ENCODE results near the gene ZSWIM4.

ZSWIM4 gene

GRCh38 chr19:13807421-13808021 is 12.3 kb downstream of the ZSWIM4 start:
- Histone ChIP-seq H3K9ac (ENCODE audit: low read depth in 1 of 2, low read length in 2 of 2) (no peak overlapping the region), H3K9me3 (ENCODE audit: control insufficient read depth in 1 of 2, low read length in 2 of 2) (no peaks in the 10 kb centered on the region), H3K4me1 (ENCODE audit: control insufficient read depth in 1 of 2, insufficient read depth in 2 of 2, low read length in 2 of 2) (no peaks in the 10 kb centered on the region), H3K27me3 (ENCODE audit: control insufficient read depth in 1 of 2, insufficient read depth in 2 of 2, low read length in 2 of 2) (no peaks in the 10 kb centered on the region), H3K36me3 (ENCODE audit: control insufficient read depth in 1 of 2, insufficient read depth in 2 of 2, low read length in 2 of 2) (peaks cover 0 to 9% of the 10 kb centered on the region in 2 donors), H3K4me3 (ENCODE audit: low read depth in 1 of 2, low read length in 2 of 2) (no peak overlapping the region), H3K27ac (ENCODE audit: low read depth, low read length) (no peak overlapping the region)

- no peaks in the 10 kb centered on the region for H3K4me1 ChIP-seq (ENCODE audit: control insufficient read depth in 1 of 2, insufficient read depth in 2 of 2, low read length in 2 of 2)
- H3K27me3 ChIP-seq (ENCODE audit: control insufficient read depth in 1 of 2, insufficient read depth in 2 of 2, low read length in 2 of 2), result no peaks in the 10 kb centered on the region
- no peak overlapping the region for H3K27ac ChIP-seq (ENCODE audit: low read depth, low read length)
- no peaks in the 10 kb centered on the region for H3K9me3 ChIP-seq (ENCODE audit: control insufficient read depth in 1 of 2, low read length in 2 of 2)
- no peak overlapping the region for H3K9ac ChIP-seq (ENCODE audit: low read depth in 1 of 2, low read length in 2 of 2)
- no peak overlapping the region for H3K4me3 ChIP-seq (ENCODE audit: low read depth in 1 of 2, low read length in 2 of 2)
- peaks cover 3 to 15% of the 10 kb centered on the region in 2 donors for H3K36me3 ChIP-seq (ENCODE audit: control insufficient read depth in 1 of 2, insufficient read depth in 2 of 2, low read length in 2 of 2)
Observed at GRCh38 chr19:13808856-13809255, 13.6 kb downstream of the ZSWIM4 start.

DNA sequence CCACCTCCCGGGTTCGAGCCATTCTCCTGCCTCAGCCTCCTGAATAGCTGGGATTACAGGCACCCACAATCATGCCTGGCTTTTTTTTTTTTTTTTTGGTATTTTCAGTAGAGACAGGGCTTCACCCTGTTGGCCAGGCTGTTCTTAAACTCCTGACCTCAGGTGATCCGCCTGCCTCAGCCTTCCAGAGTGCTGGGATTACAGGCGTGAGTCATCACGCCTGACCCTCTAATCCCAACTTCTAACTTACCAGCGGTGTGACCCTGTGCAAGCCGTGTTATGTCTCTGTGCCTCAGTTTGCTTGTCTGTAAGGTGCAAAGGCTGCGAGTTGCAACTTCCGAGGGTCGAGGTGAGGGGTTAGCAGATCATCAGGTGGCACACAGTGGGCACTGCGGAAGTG is 17.3 kb downstream of the ZSWIM4 start:
- peaks cover 0 to 2% of the 10 kb centered on the region in 2 donors for H3K4me1 ChIP-seq (ENCODE audit: control insufficient read depth in 1 of 2, insufficient read depth in 2 of 2, low read length in 2 of 2)
- no peak overlapping the region for H3K27ac ChIP-seq (ENCODE audit: low read depth, low read length)
- no peak overlapping the region for H3K4me3 ChIP-seq (ENCODE audit: low read depth in 1 of 2, low read length in 2 of 2)
- H3K9me3 ChIP-seq (ENCODE audit: control insufficient read depth in 1 of 2, low read length in 2 of 2), result no peaks in the 10 kb centered on the region
- no peaks in the 10 kb centered on the region for H3K27me3 ChIP-seq (ENCODE audit: control insufficient read depth in 1 of 2, insufficient read depth in 2 of 2, low read length in 2 of 2)
- no peak overlapping the region for H3K9ac ChIP-seq (ENCODE audit: low read depth in 1 of 2, low read length in 2 of 2)
- peaks cover 3 to 6% of the 10 kb centered on the region in 2 donors for H3K36me3 ChIP-seq (ENCODE audit: control insufficient read depth in 1 of 2, insufficient read depth in 2 of 2, low read length in 2 of 2)

GRCh38 chr19:13813147-13813546 is 17.9 kb downstream of the ZSWIM4 start:
- Histone ChIP-seq H3K4me1 (ENCODE audit: control insufficient read depth in 1 of 2, insufficient read depth in 2 of 2, low read length in 2 of 2) (peaks cover 0 to 4% of the 10 kb centered on the region in 2 donors), H3K4me3 (ENCODE audit: low read depth in 1 of 2, low read length in 2 of 2) (no peak overlapping the region), H3K27ac (ENCODE audit: low read depth, low read length) (no peak overlapping the region), H3K36me3 (ENCODE audit: control insufficient read depth in 1 of 2, insufficient read depth in 2 of 2, low read length in 2 of 2) (peaks cover 3 to 6% of the 10 kb centered on the region in 2 donors), H3K9ac (ENCODE audit: low read depth in 1 of 2, low read length in 2 of 2) (no peak overlapping the region), H3K9me3 (ENCODE audit: control insufficient read depth in 1 of 2, low read length in 2 of 2) (no peaks in the 10 kb centered on the region), H3K27me3 (ENCODE audit: control insufficient read depth in 1 of 2, insufficient read depth in 2 of 2, low read length in 2 of 2) (no peaks in the 10 kb centered on the region)

DNA sequence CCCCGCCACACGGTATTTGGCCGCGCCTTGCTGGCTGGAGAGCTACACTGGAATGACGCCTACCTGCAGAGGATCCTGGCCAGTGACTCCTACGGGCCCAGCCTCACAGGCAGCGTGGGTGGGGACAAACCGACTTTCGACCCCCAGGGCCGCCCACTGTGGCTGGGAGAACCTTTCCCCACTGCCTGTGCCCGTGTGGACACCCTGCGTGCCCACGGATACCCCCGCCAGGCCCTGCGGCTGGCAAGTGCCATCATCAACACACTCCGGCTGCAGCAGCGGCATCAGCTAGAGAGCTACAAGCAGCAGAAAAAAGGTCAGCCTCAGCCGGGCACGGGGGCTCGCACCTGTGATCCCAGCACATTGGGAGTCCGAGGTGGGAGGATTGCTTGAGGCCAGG is 19.3 kb downstream of the ZSWIM4 start:
- peaks cover 0 to 4% of the 10 kb centered on the region in 2 donors for H3K4me1 ChIP-seq (ENCODE audit: control insufficient read depth in 1 of 2, insufficient read depth in 2 of 2, low read length in 2 of 2)
- no peak overlapping the region for H3K4me3 ChIP-seq (ENCODE audit: low read depth in 1 of 2, low read length in 2 of 2)
- no peaks in the 10 kb centered on the region for H3K9me3 ChIP-seq (ENCODE audit: control insufficient read depth in 1 of 2, low read length in 2 of 2)
- H3K27me3 ChIP-seq (ENCODE audit: control insufficient read depth in 1 of 2, insufficient read depth in 2 of 2, low read length in 2 of 2), result no peaks in the 10 kb centered on the region
- peaks cover 3 to 6% of the 10 kb centered on the region in 2 donors for H3K36me3 ChIP-seq (ENCODE audit: control insufficient read depth in 1 of 2, insufficient read depth in 2 of 2, low read length in 2 of 2)
- no peak overlapping the region for H3K9ac ChIP-seq (ENCODE audit: low read depth in 1 of 2, low read length in 2 of 2)
- H3K27ac ChIP-seq (ENCODE audit: low read depth, low read length), result no peak overlapping the region

DNA sequence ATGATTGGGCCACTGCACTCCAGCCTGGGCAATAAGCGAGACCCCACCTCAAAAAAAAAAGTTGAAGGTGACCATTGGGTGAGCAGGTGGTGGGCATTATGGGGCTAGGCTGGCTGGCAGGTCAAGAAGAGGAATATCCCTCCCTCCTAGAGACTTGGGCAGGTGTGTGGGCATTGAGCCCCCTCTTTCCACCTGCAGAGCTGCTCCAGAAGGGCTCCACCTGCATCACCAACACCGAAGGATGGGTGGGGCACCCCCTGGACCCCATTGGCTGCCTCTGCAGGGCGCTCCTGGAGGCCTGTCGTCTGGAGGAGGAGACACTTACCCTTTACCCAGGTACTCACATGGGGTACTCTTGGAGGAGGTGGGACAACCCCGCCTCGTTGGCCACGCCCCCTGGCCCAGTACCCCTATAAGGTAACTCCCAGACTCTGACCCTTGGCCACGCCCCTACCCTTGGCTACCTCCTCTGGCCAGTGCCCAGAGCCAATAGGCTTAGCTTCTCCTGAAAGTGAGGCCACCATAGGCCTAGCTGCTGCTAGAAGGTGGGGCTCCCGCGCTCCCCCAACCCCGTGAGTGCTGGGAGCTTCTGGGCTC is 21.9 kb downstream of the ZSWIM4 start:
- Histone ChIP-seq H3K36me3 (ENCODE audit: control insufficient read depth in 1 of 2, insufficient read depth in 2 of 2, low read length in 2 of 2) (peaks cover 3 to 6% of the 10 kb centered on the region in 2 donors), H3K4me3 (ENCODE audit: low read depth in 1 of 2, low read length in 2 of 2) (peak overlapping the region; percentile 66 to 74), H3K9ac (ENCODE audit: low read depth in 1 of 2, low read length in 2 of 2) (peak overlapping the region; percentile 75 to 86)

GRCh38 chr19:13817615-13818371 is 22.6 kb downstream of the ZSWIM4 start:
- peaks cover 3 to 4% of the 10 kb centered on the region in 2 donors for H3K36me3 ChIP-seq (ENCODE audit: control insufficient read depth in 1 of 2, insufficient read depth in 2 of 2, low read length in 2 of 2)
- peak overlapping the region; percentile 84 for H3K27ac ChIP-seq (ENCODE audit: low read depth, low read length)
- H3K27me3 ChIP-seq (ENCODE audit: control insufficient read depth in 1 of 2, insufficient read depth in 2 of 2, low read length in 2 of 2), result no peaks in the 10 kb centered on the region
- H3K4me3 ChIP-seq (ENCODE audit: low read depth in 1 of 2, low read length in 2 of 2), result peak overlapping the region; percentile 66 to 74
- peak overlapping the region; percentile 75 to 86 for H3K9ac ChIP-seq (ENCODE audit: low read depth in 1 of 2, low read length in 2 of 2)
- H3K9me3 ChIP-seq (ENCODE audit: control insufficient read depth in 1 of 2, low read length in 2 of 2), result no peaks in the 10 kb centered on the region
- H3K4me1 ChIP-seq (ENCODE audit: control insufficient read depth in 1 of 2, insufficient read depth in 2 of 2, low read length in 2 of 2), result peaks cover 0 to 4% of the 10 kb centered on the region in 2 donors

More for the DNA sequence above, 21.9 kb downstream of the ZSWIM4 start:
- Histone ChIP-seq H3K9me3 (ENCODE audit: control insufficient read depth in 1 of 2, low read length in 2 of 2) (no peaks in the 10 kb centered on the region), H3K27me3 (ENCODE audit: control insufficient read depth in 1 of 2, insufficient read depth in 2 of 2, low read length in 2 of 2) (no peaks in the 10 kb centered on the region), H3K27ac (ENCODE audit: low read depth, low read length) (peak overlapping the region; percentile 84), H3K4me1 (ENCODE audit: control insufficient read depth in 1 of 2, insufficient read depth in 2 of 2, low read length in 2 of 2) (peaks cover 0 to 4% of the 10 kb centered on the region in 2 donors)

DNA sequence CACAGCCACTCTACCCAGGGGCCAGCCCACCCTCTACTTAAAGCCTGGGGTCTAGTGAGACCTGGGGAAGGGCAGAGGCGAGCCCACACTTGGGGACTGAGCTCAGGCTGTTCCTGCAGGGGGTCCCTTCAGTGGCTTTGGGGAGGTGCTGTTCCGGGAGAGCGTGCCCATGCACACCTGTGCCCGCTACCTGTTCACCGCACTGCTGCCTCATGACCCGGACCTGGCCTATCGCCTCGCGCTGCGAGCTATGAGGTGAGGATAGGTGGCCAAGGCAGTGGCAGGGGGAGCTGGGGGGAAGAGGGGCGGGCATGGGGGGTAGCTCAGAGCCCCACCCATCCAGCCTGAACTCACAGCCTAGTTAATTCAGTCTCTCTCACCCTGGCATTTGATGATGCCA is 24.0 kb downstream of the ZSWIM4 start:
- Histone ChIP-seq H3K9me3 (ENCODE audit: control insufficient read depth in 1 of 2, low read length in 2 of 2) (no peaks in the 10 kb centered on the region), H3K36me3 (ENCODE audit: control insufficient read depth in 1 of 2, insufficient read depth in 2 of 2, low read length in 2 of 2) (peaks cover 0 to 4% of the 10 kb centered on the region in 2 donors), H3K27me3 (ENCODE audit: control insufficient read depth in 1 of 2, insufficient read depth in 2 of 2, low read length in 2 of 2) (no peaks in the 10 kb centered on the region)

GRCh38 chr19:13821292-13821691 is 26.0 kb downstream of the ZSWIM4 start:
- Histone ChIP-seq H3K4me1 (ENCODE audit: control insufficient read depth in 1 of 2, insufficient read depth in 2 of 2, low read length in 2 of 2) (peaks cover 0 to 4% of the 10 kb centered on the region in 2 donors), H3K27ac (ENCODE audit: low read depth, low read length) (no peak overlapping the region), H3K9ac (ENCODE audit: low read depth in 1 of 2, low read length in 2 of 2) (no peak overlapping the region), H3K4me3 (ENCODE audit: low read depth in 1 of 2, low read length in 2 of 2) (no peak overlapping the region), H3K36me3 (ENCODE audit: control insufficient read depth in 1 of 2, insufficient read depth in 2 of 2, low read length in 2 of 2) (peaks cover 0 to 4% of the 10 kb centered on the region in 2 donors), H3K27me3 (ENCODE audit: control insufficient read depth in 1 of 2, insufficient read depth in 2 of 2, low read length in 2 of 2) (no peaks in the 10 kb centered on the region), H3K9me3 (ENCODE audit: control insufficient read depth in 1 of 2, low read length in 2 of 2) (no peaks in the 10 kb centered on the region)

More for the DNA sequence above, 24.0 kb downstream of the ZSWIM4 start:
- peaks cover 0 to 4% of the 10 kb centered on the region in 2 donors for H3K4me1 ChIP-seq (ENCODE audit: control insufficient read depth in 1 of 2, insufficient read depth in 2 of 2, low read length in 2 of 2)
- no peak overlapping the region for H3K4me3 ChIP-seq (ENCODE audit: low read depth in 1 of 2, low read length in 2 of 2)
- H3K27ac ChIP-seq (ENCODE audit: low read depth, low read length), result no peak overlapping the region
- no peak overlapping the region for H3K9ac ChIP-seq (ENCODE audit: low read depth in 1 of 2, low read length in 2 of 2)

GRCh38 chr19:13823256-13823655 is 28.0 kb downstream of the ZSWIM4 start:
- Histone ChIP-seq H3K27me3 (ENCODE audit: control insufficient read depth in 1 of 2, insufficient read depth in 2 of 2, low read length in 2 of 2) (no peaks in the 10 kb centered on the region), H3K9ac (ENCODE audit: low read depth in 1 of 2, low read length in 2 of 2) (no peak overlapping the region), H3K4me1 (ENCODE audit: control insufficient read depth in 1 of 2, insufficient read depth in 2 of 2, low read length in 2 of 2) (no peaks in the 10 kb centered on the region), H3K4me3 (ENCODE audit: low read depth in 1 of 2, low read length in 2 of 2) (no peak overlapping the region), H3K9me3 (ENCODE audit: control insufficient read depth in 1 of 2, low read length in 2 of 2) (no peaks in the 10 kb centered on the region), H3K36me3 (ENCODE audit: control insufficient read depth in 1 of 2, insufficient read depth in 2 of 2, low read length in 2 of 2) (peaks cover 0 to 4% of the 10 kb centered on the region in 2 donors), H3K27ac (ENCODE audit: low read depth, low read length) (no peak overlapping the region)
